GM11168 (cell line): ENCODE results near the gene BMPR2.

Source experiments
- in situ Hi-C: fragments of 300-500 bp; cut with MboI; formaldehyde crosslinking; loops from one replicate; pipeline ENCODE4 v1.12.0; 2022; ENCODE audit warnings: low sequenced_read_pairs; ENCODE audit not compliant: unreplicated experiment

Gene BMPR2

GRCh38 chr2:202582846-202583245 is 206.7 kb downstream of the BMPR2 start:
- in situ Hi-C loops = loop anchor here (10.0 kb wide), 1 partner anchor 292 kb away; the partner anchor contains the start of gene ICA1L

DNA sequence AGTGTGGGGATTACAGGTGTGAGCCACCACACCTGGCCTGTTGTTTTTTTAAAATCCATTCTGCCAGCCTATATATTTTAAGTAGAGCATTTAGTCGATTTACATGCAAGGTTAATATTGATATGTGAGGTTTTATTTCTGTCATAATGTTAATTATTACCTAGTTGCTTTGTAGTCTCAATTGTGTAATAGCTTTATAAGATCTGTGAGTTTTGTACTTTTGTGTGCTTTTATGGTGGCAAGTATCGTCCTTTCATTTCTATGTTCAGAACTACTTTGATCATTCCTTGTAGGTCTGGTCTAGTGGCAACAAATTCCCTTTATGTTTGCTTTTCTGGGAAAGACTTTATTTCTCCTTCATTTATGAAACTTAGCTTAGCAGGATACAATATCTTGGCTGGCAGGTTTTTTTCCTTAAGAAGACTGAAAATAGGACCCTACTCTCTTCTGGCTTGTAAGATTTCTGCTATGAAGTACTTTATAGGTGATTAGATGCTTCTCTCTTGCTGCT is 207.6 kb downstream of the BMPR2 start:
- in situ Hi-C loops = loop anchor here (10.0 kb wide), 1 partner anchor 291 kb away; the partner anchor contains the start of gene ICA1L

GRCh38 chr2:202588647-202589581 is 212.8 kb downstream of the BMPR2 start:
- in situ Hi-C loops = loop anchor here (10.0 kb wide), 1 partner anchor 286 kb away; the partner anchor contains the start of gene ICA1L

DNA sequence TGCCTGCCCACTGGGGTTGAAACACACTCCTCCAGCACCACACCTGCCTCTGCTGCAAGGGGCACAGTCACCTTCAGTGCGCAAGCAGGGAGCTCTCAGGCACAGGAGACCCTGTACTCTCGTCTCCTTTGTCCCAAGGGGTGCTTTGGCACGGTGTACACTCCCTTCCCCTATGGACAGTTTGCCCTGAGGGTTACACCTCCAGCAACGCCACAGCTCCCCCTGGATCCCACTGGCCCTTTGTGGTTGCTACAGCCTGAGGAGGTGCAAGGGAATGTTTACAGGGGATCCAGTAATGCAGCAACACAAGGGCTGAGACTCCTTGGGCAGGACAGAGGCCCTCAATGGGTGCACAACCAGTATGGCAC is 213.4 kb downstream of the BMPR2 start:
- in situ Hi-C loops = loop anchor here (10.0 kb wide), 1 partner anchor 285 kb away; the partner anchor contains the start of gene ICA1L

GRCh38 chr2:202592566-202592965 is 216.4 kb downstream of the BMPR2 start:
- in situ Hi-C loops = no loop called here

DNA sequence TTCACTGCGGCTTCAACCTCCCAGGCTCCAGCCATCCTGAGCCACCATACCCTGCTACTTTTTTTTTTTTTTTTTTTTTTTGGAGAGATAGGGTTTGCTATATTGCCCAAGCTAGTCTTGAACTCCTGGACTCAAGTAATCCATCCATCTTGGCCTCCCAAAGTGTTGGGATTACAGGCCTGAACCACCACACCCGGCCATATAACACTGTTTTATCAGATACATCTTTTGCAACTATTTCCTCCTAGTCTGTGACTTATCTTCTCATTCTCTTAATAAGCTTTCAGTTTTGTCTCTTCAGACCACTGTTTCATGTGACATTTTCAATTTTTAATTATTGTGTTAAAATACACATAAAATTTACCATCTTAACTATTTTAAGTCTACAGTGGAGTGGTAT is 223.0 kb downstream of the BMPR2 start:
- in situ Hi-C loops = no loop called here

DNA sequence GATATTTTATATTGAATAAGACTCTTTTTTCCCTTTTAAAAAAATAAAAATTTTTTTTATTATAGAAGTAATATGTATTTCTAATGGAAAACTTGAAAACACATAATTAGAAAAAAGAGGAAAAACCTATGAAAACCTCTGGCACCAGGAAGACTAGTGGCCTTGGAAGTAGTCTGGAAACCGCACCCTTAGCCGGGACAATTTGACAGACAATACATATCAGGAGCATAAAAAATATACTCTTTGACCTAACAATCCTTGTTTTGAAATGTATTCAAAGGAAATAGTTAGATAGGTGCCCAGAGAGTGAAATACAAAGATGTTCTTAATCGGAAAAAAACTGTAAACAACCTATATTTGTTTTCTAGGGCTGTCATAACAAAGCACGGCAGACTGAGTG is 223.8 kb downstream of the BMPR2 start:
- in situ Hi-C loops = no loop called here

DNA sequence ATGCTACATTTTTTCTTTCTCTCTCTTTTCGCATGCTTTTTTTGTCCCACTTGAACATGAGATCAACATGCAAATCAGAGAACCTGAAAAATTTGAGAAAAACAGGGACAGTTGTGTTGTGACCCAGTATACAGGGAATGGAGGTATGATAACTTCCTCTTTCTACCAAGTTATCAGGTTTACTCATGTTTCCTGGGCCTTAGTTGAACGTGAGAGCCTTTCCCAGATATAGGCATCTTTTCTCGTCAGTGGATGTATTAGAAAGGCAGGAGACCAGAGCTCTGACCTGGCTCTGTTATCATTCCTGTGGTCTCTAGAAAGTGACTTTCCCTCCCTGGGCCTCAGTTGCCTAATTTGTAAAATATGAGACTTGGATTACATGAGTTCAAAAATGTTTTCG is 228.6 kb downstream of the BMPR2 start:
- in situ Hi-C loops = no loop called here

GRCh38 chr2:202605174-202605573 is 229.0 kb downstream of the BMPR2 start:
- in situ Hi-C loops = no loop called here

DNA sequence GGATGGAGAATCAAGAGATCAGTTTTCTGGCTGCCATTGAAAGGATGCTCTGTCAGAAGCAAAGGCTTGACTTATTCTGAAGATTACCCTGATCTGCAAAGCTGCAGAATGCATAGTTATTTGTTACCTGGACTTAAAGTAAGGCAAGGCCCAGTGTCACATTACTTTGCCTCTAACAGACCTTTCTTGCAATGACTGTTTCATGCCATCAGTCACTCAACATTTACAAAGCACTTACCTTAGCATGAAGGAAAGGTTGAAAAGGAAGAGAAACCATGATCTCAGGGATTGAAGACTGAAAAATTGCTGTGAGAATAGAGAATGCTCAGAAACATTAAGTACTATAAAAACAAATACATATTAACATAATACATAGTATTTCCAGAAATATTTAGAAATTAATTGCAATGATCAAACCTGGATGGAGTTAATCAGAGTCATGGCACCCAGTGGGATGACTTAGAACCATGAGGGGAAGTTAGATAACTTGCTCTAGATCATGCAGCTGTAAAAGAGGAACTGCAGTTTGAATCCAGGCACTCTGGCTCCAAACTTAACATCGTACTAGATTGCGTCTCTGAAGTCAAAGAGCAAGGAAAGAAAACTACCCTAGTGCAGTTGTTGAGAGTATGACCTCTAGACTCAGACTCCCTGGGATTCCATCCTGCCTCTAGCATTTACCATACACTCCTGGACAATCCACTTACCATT is 232.2 kb downstream of the BMPR2 start:
- in situ Hi-C loops = no loop called here

DNA sequence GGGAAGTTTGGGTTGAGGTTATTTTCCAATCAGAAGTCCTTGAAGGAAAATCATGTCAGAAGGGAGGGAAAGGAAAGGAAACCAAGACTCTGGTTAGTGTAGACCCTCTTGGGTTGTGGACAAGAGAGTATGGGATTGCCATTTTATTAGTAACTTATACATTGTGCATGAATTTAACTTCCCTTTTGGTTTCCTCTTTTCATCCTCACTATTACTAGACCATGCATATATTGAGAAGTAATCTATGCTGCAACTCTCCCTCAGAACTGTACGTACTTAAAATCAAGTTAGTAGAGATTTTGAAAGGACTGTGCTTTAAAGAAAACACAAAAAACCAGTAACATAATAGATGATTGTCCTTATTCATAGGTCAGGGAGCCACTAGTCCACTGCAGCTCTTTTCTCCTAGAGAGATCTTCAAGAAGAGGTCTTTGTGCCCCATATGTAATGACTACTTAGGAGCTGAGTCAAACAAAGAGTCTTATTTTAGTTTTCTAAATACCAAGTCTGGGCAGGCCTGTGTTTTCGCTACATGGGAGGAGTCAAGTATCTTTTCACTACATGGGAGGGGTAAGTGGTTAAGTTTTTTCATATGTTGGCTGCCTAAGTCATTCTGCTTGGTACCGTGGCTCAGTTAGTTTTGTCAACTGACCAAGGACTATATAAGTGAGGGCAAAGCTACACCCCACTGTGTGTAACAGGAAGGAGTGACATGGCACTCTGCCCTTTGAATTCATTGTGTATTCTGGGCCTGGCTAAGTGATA is 233.4 kb downstream of the BMPR2 start:
- in situ Hi-C loops = no loop called here

GRCh38 chr2:202610380-202610779 is 234.3 kb downstream of the BMPR2 start:
- in situ Hi-C loops = no loop called here

- in situ Hi-C loops = no loop called here
These were observed 236.0 kb downstream of the BMPR2 start for GRCh38 chr2:202612145-202612544.

DNA sequence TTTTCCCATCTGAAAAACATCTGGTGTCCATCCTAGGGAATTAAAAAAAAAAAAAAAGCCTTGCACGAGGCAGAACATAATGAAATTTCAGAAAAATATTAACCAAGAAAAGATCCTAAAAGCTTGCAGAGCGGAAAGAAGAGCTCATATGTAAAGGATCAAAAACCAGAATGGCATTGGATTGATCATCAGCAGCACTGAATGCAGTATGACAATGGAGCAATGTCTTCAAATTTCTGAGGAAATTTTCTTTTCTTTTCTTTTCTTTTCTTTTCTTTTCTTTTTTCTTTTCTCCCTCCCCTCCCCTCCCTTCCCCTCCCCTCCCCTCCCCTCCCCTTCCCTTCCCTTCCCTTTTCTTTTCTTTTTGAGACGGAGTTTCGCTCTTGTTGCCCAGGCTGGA is 237.4 kb downstream of the BMPR2 start:
- in situ Hi-C loops = no loop called here
